Activated CD4-positive, alpha-beta T cell treated with anti-CD3 and anti-CD28 coated beads for 24 hours (primary cell): ENCODE results near the gene CTNNAL1.
"Not testable (repeated sequence)": the region's sequence is repeated elsewhere in the genome, so short reads cannot be mapped to it uniquely, and the experiment has no call there.

Source experiments
- DNase-seq, 2 donors: peaks; one replicate each; pipeline ENCODE4 v3.0.0-alpha.2; 2020; ENCODE audit warnings: low read depth in 2 of 2

Gene CTNNAL1

GRCh38 chr9:109012876-109013678, at the start of gene CTNNAL1:
Gene CTNNAL1, minus strand, starts transcription at chr9:109013499. Its CDS starts 57 bp downstream, at chr9:109013442.
- peak; percentile 66 to 87 for DNase-seq

DNA sequence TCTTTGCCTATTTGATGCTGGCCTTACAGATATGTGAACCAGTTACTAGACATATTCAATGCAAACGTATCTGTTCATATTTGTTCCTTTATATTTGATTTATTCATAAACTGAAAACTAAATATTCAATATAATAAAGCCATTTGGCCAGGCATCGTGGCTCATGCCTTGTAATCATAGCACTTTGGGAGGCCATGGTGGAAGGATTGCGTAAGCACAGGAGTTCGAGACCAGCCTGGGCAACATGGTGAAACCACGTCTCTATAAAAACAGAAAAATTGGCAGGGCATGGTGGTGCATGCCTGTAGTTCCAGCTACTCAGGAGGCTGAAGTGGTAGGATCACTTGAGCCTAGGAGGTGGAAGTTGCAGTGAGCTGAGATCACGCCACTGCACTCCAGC, 49.2 kb upstream of the CTNNAL1 start:
- DNase-seq = no peak

- no peak for DNase-seq
Measured at GRCh38 chr9:109060191-109060590, 46.9 kb upstream of the CTNNAL1 start.

- not testable (repeated sequence) for DNase-seq
Measured at GRCh38 chr9:109053121-109053520, 39.8 kb upstream of the CTNNAL1 start.

GRCh38 chr9:109052416-109052815, 39.1 kb upstream of the CTNNAL1 start:
- no peak for DNase-seq

DNA sequence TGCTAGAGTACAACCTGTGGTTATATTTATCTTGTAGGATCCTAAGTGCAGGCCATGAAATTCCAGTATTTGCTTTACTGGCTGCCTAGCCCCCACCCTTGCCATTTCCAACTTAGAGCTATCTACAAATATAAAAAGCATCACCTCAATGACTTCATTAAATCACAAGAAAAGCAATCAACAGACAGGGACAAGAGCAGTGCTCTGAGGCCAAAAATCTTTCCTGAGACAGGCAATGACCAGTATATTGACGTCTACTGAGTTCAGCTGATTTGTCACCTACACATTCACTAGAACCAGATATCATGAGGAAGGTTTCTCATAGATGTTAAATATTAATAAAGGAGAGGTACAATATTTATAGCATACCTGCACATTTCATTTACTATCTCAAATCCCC, 38.4 kb upstream of the CTNNAL1 start:
- no peak for DNase-seq

DNA sequence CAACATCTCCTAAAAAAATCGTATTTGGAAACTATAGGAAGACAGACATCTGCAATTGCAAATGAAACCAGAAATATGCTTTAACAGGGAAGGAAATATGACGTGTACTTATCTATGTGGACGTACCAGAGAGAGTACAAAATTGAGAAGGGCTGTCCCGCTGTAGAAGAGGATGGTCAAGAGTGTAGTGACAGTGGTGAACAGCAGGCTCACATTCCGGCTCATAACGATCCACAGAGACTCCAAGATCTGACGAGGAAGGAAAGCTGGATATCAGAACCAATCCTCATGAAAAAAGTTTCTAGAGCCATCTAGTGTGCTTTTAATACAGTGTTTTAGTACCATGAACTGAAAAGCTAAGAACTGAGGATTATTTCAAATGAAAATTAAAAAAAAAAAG, 37.1 kb upstream of the CTNNAL1 start:
- no peak for DNase-seq

DNA sequence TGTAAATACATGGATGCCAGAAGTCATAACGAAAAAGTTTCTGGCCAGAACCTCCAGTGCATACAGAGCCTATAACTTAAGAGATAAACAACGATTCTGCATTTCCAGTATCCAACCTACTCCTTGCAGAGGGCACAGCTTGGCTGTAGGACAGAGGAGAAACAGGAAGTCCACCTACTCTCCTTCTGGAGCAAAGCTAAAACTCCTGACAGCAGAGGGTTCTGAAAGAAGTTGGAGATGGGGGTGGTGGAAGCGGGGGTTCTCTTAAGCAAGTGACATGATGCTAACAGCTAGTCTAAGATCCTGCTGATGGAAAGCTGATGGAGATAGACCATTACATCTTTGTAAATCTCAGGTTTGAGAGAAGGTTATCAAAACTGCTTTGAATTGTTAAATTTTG, 35.5 kb upstream of the CTNNAL1 start:
- no peak for DNase-seq

GRCh38 chr9:109047259-109047658, 34.0 kb upstream of the CTNNAL1 start:
- no peak for DNase-seq

DNA sequence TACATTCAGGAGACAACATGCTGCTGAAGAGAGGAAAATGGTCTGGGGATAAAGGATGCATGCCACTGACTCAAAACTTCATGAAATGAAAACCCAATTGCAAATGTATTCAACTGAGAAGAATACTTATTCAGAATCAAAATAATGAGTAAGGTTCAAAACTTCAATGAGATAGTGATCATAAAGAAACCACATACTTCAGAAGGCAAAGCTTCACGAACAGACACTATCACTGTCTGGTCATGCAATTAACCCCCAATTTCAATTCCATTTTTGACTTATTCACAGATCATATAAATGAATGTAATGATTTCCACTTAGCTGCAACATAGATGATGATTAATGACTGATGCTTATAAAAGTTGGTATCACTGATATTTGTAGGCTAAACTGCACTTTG, 33.0 kb upstream of the CTNNAL1 start:
- DNase-seq = no peak

- DNase-seq = no peak
Measured at GRCh38 chr9:109043578-109043977, 30.3 kb upstream of the CTNNAL1 start.

- DNase-seq = no peak
Measured at GRCh38 chr9:109040571-109040970, 27.3 kb upstream of the CTNNAL1 start.

DNA sequence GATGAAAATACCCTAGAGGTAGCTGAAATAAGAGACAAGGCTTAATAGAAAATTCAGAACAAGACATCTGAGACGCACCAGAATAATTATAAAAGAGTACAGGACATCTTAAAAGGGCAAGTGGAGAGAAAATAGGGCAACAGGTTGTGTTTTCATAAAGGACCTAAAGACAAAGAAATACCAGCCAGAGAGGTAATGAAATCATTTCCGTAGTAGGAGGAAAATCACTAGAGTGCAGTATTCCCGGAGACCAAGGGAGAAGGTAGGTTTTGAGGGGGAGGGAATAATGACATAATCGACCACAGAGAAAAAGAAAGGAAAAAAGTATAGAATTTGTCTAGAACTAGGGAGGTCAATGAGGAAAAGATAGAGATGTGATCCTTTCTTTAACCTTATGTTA, 26.2 kb upstream of the CTNNAL1 start:
- no peak for DNase-seq

DNA sequence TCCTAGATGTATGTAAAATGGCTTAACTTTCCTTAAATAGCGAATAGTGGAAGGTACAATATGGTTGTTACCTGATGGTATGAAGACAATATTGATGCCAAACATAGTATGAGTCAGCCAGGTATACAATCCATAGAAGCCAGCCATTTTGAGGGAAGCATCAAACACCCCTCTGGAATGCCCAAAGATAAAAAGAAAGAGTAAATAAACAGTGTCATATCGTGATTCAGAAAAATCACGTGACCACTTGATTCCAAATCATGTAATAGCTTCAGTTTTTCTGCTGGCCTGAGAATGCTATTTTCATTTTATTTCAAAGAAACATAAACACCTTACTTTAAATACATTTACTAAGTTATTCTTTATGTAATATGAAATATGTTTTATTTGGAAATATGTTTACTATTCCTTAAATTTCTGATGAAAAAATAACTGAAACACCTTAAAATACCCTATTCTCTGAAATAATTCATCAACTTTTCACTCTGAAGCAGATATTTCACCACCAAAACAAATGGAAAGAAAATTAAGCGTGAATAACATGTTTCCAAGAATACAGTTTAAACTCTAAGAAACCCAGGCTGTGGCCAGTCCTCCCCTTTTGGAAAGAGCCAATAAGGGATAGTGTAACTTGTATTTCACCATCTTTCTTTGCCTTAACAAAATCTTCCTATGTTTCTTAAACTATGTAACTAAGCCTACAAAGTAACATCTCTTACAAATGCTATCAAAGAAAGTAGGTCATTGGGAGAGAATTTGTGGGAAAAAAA, 24.8 kb upstream of the CTNNAL1 start:
- no peak for DNase-seq

DNA sequence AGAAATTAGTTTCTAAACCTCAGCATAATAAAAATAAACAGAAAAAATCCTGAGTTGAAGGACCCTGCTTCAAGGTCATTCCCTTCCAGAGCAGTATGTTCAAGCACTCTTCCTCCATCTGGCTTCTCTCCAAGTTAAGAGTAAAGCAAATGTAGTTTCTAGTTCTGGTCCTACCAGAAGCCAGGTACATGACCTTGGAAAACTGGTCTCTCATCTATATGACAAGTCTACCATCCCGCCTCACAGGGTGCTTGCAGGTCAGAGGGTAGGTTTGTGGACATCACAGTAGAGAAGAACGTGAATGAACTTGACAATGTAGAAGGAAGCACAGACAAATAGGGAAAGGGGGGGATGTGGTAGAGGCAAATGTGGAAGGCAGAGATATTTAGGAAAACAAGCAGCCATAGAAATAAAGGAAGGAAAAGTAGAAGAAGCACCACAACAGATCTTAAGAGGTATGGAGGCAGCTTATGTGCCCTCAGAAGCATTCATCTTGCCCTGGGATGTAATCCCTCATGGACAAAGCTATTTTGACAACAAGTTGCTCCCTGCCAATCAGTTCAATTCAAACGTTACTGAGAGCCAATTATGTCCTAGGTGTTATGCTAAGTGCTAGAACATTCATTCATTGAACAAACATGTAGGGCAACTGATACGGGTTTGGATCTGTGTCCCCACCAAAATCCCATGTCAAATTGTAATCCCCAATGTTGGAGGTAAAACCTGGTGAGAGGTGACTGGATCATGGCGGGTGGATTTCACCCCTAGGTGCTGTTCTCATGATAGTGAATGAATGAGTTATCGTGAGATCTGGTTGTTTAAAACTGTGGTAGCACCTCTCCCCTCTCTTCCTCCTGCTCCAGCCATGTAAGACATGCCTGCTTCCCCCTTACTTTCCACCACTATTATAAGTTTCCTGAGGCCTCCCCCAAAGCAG, 23.7 kb upstream of the CTNNAL1 start:
- DNase-seq = no peak

- no peak for DNase-seq
Measured at GRCh38 chr9:109035684-109036423, 22.6 kb upstream of the CTNNAL1 start.

DNA sequence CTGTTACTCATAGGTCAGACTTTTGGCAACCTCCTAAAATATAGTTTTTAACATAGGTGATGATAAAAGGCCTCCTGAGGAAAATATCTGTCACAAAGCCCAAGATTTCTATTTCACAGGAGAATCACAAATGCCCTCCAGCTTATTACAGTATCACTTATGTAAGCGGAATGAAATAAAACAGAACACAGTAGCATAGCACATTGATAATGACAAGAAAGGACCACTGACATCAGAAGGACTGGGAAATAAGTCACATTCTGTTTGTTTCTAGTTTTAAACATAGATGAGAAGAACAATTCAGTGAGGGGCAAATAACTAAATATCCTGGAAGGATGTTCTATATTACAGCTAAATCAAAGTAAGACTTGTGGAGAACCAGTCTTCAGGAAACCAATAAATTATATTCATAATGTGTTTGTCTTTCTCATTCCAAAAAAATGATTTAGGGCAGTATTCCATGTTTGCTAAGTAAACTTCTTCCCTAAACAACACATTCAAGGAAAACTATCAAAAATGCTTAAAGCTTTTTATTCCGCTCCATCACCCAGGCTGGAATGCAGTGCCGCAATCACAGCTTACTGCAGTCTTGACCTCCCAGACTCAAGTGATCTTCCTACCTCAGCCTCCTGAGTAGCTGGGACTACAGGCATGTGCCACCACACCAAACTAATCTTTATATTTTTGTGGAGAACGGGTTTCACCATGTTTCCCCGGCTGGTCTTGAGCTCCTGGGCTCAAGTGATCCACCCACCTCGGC, 20.8 kb upstream of the CTNNAL1 start:
- no peak for DNase-seq

GRCh38 chr9:109031241-109031640, 17.9 kb upstream of the CTNNAL1 start:
- DNase-seq = no peak

DNA sequence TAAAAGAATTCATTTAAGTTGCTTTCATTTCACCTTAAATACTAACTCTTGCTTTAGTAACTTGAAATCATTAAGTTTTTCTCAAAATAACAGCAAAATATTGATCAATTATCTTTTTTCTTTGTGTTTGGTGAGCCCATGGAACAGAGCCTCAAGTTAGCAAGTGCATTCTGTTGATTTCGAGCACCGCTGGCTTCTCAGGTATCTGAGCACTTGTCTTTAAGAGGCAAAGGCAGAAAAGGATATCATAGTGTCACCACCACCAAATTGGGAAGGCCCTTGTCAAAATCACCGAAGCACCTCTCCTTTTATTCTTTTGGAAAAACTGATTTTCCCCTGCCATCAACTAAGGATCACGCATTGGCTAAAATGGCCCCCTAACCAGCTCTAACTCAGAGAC, 17.1 kb upstream of the CTNNAL1 start:
- no peak for DNase-seq

DNA sequence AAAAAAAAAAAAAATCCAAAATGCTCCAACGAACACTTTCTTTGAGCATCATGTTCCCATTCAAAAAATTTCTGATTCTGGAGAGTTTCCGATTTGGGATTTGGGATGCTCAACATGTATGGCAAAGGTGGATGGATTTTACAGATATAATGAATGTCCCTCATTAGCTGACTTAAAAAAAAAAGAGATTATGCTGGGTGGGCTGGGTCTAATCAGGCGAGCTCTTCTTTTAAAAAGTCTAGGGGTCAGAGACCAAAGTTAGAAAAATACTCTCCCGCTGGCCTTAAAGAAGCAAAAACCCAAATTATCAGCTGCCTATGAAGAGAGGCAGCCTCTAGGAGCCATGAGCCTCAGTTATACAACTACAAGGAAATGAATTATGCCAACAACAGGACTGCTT, 15.2 kb upstream of the CTNNAL1 start:
- no peak for DNase-seq

DNA sequence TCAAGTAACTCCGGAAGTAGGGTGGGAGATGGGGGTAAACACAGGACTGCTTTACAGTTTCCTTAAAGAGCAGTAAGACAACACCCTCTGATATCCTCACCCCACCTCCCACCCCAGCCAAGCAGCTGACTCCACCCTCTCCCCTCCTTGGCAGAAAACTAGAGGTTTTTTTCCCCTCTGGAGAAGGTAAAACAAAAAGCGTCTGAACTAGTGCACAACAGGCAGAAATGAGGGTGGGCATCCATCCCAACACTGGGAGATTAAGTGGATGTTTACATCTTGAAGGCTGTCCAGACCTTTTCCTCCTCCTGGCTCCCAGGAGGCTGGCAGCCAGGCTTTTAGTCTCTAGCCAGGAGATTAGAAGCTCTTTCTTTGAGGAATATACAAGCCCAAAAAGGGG, 13.9 kb upstream of the CTNNAL1 start:
- DNase-seq = no peak
